GM18502 (cell line): ENCODE measurements around the gene ARID5B.

ENCODE experiments used
- ATAC-seq: cut with Tn5 transposase; IDR thresholded peaks from one replicate; pipeline ENCODE4 v1.9.1; 2021; ENCODE audit warnings: mild to moderate bottlenecking; ENCODE audit not compliant: unreplicated experiment, poor library complexity

Gene ARID5B

GRCh38 chr10:62002753-62003152 is 101.3 kb downstream of the ARID5B start:
- no peak for ATAC-seq

- no peak for ATAC-seq
Observed at GRCh38 chr10:62004042-62004441, 102.5 kb downstream of the ARID5B start.

DNA sequence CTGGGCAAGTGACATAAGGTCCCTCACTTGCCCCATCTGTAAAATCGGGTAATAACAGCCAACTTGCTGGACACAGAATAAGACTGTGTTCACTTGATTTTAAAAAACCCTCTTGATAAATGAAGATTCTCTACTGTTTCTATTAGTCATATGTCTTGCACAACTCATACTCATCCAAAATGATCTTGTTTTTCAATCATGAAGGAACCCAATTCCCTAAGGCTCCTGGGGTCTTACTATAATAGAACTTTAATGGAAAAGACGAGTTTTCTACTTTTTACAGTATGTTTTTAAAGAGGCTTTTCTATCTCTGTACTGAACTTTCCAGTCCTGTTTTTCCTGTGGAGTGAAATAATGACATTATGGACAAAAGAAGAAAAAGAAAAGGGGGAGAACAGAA is 103.8 kb downstream of the ARID5B start:
- no peak for ATAC-seq

- no peak for ATAC-seq
Observed at GRCh38 chr10:62005687-62006086, 104.2 kb downstream of the ARID5B start.

DNA sequence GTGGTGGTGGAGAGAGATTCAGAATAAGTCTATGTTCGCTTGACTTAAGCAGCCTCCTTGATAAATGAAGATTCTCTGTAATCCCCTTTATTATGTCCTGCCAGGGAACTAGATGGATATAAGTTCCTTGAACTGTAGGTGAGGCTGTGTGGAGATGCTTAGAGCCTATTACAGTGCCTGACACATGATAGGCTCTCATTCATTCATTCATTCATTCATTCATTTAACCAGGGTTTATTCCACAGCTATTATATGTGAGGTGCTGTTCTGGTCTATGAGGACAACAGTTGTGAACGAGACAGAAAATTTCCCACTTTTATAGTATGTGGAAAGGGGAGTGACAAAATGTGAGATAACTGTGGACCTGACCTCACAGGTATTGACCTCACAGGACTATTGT is 105.6 kb downstream of the ARID5B start:
- ATAC-seq: no peak

- no peak for ATAC-seq
Observed at GRCh38 chr10:62008196-62008595, 106.7 kb downstream of the ARID5B start.

- ATAC-seq: no peak
Observed at GRCh38 chr10:62008946-62009345, 107.4 kb downstream of the ARID5B start.

GRCh38 chr10:62010366-62010765 is 108.9 kb downstream of the ARID5B start:
- no peak for ATAC-seq

GRCh38 chr10:62011558-62011957 is 110.1 kb downstream of the ARID5B start:
- ATAC-seq: no peak

DNA sequence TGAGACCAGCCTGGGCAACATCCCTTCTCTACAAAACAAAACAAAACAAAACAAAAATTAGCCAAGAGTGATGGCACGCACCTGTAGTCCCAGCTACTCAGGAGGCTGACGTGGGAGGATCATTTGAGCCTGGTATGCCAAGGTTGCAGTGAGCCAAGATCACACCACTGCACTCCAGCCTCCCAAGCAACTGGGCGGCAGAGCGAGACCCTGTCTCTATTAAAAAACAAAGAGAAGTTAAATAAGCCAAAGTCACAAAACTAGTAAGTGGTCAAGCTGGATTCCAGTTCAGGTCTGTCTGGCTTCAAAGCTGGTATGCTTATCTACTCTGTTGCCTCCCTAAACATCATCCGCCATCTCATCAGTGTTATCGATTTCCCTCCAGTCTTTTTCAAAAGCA is 110.8 kb downstream of the ARID5B start:
- no peak for ATAC-seq

DNA sequence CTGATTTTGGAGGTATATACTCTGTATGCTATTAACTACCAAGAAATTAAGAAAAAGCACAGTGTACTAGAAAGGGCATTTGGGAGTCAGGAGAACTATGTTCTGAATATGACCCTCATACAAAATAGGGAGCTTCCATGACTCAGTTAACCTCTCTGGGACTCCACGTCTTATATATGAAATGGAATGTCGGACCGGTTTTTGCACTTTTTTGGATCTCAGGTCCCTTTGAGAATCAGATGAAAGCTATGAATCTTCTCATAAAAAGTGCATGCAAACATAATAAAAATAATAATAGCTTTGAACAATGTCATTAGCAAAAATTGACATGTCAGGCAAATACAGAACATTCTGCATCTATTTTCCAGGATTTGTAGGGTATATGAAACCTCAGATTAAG is 113.0 kb downstream of the ARID5B start:
- ATAC-seq: no peak

DNA sequence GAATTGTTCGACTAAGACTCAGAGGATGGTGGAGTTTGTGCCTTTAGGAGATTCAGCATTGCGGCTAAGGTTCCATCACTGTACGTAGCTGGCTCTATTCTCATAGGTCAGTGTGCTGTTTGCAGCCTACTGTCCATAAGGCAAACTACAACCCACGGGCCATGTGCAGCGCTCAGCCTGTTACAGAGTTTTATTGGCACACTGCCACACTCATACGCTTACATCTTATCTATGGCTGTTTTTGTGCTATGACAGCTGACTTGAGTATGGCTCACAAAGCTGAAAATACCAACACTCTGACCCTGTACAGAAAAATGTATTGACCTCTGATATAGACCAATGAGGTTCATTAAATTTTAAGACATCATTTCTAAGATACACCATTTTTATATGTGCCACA is 114.5 kb downstream of the ARID5B start:
- no peak for ATAC-seq

DNA sequence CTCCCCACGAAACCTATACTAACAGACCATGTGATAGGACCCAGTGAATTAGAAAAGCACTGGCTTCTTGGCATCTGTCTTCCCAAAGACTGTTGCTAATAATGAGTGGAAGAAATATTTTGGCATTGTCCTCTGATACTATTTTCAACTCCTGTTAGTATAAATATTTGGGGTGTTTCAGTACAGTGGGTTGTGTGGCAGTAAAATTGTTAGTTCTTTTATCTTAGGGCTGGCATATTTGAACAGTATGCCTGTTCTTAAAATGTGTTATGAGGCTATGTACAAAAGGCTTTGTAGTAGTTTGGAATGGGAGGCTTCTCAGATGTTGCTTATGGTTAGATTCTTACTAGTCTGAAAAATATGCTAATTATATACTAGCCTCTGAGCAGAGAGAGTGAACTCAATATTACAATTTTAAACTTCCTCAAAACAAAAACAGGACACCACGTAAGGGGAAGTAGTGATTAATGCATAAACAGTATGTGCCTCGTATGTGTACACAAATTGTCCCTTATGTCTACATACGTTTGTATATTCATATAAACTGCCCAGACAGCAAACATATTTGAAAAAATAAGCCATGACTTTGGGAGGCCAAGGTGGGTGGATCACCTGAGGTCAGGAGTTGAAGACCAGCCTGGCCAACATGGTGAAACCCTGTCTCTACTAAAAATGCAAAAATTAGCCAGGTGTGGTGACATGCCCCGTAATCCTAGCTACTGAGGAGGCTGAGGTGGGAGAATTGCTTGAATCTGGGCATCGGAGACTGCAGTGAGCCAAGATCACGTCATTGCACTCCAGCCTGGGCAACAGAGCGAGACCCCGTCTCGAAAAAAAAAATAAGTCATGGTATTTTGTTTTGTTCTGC is 115.4 kb downstream of the ARID5B start:
- ATAC-seq: peak; percentile 57

DNA sequence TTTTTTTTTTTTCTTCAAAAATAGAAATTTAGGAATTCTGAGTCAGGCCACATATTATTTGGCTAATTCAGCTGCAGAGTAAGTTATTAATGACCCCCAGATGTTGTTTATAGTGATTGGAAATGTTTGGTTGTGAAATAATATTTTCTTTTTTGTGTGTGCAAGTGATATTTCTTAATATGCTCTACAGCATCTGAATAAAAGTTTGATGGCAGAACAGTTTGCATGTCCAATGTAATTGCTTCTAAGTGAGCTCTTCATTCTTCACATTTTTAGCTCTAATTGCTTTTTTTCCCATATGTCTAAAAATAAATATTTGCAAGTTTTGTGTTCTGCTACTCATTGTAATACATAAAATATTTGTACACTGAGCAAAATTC is 116.0 kb downstream of the ARID5B start:
- no peak for ATAC-seq

DNA sequence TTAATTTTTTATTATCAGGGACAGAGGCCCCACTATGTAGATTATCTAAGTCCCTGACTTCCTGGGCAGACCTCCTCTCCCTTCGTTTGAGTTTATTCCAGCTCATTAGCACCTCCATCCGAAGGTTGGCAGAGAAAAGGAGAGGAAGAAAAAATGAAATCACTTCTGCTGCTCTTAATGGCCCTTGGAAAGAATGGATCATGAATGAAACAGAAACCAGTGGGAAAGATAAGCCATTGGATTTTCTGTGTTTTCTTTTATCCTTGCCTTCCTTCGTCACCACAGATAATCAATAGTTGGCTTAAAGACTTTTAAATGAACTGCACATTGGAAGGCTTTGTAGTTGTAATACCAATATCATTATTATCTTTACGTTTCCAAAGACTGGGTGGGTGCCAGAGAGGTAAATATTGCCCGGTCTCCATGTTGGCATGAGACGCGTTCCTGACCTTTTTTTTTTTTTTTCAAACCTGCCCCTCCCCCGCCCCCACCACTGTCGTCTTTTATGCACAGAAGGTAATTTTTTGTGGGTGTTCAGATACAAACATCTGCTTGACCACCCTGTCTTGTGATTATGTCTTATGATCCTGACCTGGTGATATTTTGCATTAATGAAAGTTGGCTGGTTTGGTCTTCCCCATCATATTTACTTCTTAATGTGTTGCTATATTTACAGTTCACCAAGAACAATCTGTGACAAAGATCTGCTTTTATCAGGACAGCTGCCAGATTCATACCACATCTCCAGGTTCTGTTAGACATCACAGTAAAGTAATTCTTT is 116.8 kb downstream of the ARID5B start:
- no peak for ATAC-seq

- ATAC-seq: no peak
Observed at GRCh38 chr10:62019013-62019684, 117.7 kb downstream of the ARID5B start.

DNA sequence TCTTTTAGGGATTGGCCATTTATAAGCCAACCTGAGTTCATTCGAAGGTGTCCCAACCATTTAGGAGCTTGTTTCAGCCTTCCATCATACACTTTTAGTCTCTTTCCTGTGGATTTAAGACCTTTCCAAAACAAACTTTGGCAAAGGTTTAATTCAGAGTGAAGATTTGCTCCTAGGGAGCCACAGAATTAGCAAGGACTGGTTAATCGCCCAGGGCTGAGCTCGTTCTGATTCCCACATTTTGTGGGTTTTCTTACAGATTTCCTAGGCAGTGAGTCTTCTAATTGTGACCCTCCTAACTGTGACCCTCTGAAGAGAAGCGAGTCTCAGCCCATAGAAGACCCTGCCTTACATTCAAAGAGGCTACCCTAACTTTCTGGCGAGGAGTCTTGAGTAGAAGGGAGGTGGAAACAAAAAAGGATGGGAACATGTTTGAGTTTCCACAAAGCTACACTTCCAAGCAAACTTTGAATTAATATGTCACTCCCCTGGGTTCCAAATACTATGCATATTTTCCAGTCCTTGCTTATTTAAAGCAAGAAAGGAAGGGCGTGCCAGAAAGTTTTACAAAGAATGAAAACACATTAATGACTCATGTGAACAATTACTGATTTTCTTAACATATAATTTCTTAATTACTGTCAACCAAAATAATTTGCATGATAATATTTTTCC is 118.3 kb downstream of the ARID5B start:
- ATAC-seq: no peak

GRCh38 chr10:62021128-62021665 is 119.7 kb downstream of the ARID5B start:
- ATAC-seq: no peak

DNA sequence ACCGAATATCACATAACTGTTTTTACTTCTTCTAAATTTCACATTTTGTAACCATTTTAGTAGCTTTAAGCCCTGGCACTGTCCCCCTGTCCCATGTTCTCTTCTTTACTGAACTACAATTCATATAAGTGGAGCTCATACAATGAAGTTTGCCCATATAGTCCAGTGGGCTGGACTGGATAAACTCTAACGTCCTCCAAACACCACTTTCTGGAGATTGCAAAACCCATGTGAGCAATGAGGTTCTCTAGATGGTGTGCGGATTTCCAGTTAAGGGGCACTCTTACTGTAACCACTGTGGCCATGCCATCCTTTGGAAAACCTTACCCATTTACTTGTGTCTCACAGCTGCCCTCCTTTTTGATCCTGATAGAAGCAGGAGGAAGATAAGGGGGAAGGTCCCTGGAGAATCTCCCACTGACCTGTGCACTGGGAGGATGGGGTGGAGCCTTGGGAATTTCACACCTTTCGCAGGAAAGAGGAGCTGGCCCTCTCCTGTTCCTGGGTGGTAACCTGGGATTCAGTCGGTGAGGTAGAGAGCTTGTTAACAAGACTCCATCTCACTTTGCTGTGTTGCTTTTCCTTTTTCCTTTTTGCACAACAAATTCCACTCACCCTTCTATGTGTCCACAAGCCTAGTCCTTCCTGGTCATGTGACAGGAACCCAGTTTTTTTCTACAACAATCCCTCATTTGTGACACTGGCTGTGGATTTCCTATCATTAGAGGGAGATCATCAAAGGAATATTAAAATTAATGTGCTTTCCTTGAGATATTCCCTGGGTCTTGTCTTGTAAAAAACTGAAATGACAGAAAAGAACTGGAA is 120.7 kb downstream of the ARID5B start:
- no peak for ATAC-seq
